ENCODE measurements around the gene ZNF516. TPM values are rescaled to one million over a fixed set of nuclear protein-coding genes. Genes with fewer than 3 reads are reported as not detected.

The ZNF516 gene
- total RNA-seq, 1 experiment from 2014 or later = 22.6 TPM

DNA sequence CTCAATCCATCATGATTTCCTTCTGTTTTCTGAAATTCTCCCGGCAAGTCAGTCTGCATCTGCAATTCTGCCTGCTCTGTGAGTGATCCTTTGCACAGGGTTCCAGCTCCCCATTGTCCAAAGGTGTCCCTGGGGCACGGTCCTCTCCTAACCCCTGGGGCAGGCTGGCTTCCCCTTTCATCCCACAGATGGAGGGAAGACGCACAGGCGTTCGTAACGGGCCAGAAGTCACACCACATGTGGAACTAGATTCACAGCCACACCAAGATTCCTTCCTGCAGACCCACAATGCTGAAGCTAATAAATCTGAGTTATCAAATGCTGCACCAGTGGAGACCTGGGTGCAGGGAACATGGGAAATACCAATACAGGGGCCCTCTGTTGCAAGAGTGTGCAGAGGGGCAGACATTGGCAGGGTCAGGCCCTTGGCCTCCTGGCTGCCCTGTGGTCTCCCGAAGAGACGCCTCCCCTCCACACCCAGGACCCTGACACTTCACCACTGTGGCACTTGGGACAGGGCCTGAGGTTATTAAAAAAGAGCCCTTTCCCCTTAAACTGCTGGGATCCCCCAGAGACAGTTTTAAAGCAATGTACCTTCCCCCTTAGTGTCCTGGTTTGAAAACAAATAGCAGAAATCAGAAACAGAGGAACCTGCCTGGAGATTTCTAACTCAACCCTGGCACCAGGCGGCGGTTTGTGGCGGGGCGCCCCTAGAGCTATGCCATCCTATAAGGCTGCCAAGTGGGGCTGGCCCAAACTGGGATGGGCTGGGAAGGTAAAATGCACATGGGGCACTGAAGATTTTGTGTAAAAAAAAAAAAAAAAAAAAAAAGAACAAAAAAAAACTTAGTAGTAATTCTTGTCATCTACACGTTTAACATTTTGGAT lies 15.4 kb downstream of the ZNF516 start:
- Histone ChIP-seq H3K18ac (ENCODE audit: insufficient read length, low read depth, low read length) (no peak overlapping the region), H2BK120ac (ENCODE audit: low read depth, low read length, poor library complexity, severe bottlenecking) (no peak overlapping the region), H4K5ac (ENCODE audit: insufficient read length, low read depth, low read length) (no peak overlapping the region), H3T11ph (ENCODE audit: low read length) (no peak overlapping the region), H3K56ac (ENCODE audit: insufficient read length, low read depth, low read length) (no peak overlapping the region), H3K14ac (ENCODE audit: insufficient read depth, low read length) (no peak overlapping the region), H4K8ac (replicated peaks; ENCODE audit: insufficient read length, low read depth, low read length) (no peak overlapping the region), H2BK15ac (ENCODE audit: low read depth, low read length) (no peak overlapping the region), H2BK12ac (ENCODE audit: insufficient read length, low read depth, low read length) (no peak overlapping the region), H3K27me3 (ENCODE audit: insufficient read depth, low read length) (no peaks in the 10 kb centered on the region), H3K9ac (ENCODE audit: extremely low read depth, insufficient read length, low read length) (no peak overlapping the region), H3K4me1 (ENCODE audit: insufficient read depth, low read length) (peaks cover 7% of the 10 kb centered on the region; the same call in 1 of the 2 replicates), H2BK20ac (ENCODE audit: low read depth, low read length, poor library complexity, severe bottlenecking) (no peak overlapping the region), H3K23ac (ENCODE audit: insufficient read length, low read depth, low read length) (no peak overlapping the region), H4K91ac (ENCODE audit: insufficient read length, low read depth, low read length) (no peak overlapping the region), H3K4ac (ENCODE audit: low read depth, low read length) (no peak overlapping the region), H4K20me1 (ENCODE audit: control insufficient read depth, insufficient read depth, insufficient read length) (no peaks in the 10 kb centered on the region), H3K27ac (ENCODE audit: insufficient read length, low read depth, low read length) (no peak overlapping the region), H2AK5ac (ENCODE audit: insufficient read length, low read length) (no peak overlapping the region), H2BK5ac (ENCODE audit: insufficient read length, low read length) (no peak overlapping the region), H3K79me1 (ENCODE audit: insufficient read depth, low read depth, low read length, poor library complexity, severe bottlenecking) (no peaks in the 10 kb centered on the region), H2AFZ (ENCODE audit: low read length) (no peak overlapping the region), H3K4me2 (ENCODE audit: insufficient read depth, insufficient read length, low read length) (no peak overlapping the region), H3K23me2 (ENCODE audit: insufficient read length, low read depth, low read length, poor library complexity, severe bottlenecking) (no peaks in the 10 kb centered on the region), H3K79me2 (ENCODE audit: insufficient read depth, low read length) (no peaks in the 10 kb centered on the region; the same call in 1 of the 2 replicates), H3K9me3 (ENCODE audit: control insufficient read depth, low read depth, low read length) (no peaks in the 10 kb centered on the region)
- DNase-seq = no peak
- Mint-ChIP-seq H3K27ac (no peak overlapping the region), H3K4me3 (no peak overlapping the region; a peak in 1 of 5 replicates), H3K9me3 (no peaks in the 10 kb centered on the region), H3K27me3 (ENCODE audit: low read depth) (no peaks in the 10 kb centered on the region), H3K36me3 (ENCODE audit: insufficient read depth in 1 of 3, low read depth in 3 of 3) (peaks cover 0 to 2% (median 0%) of the 10 kb centered on the region in 3 experiments; a peak in 2 of 7 replicates), H3K4me1 (peaks cover 23 to 27% of the 10 kb centered on the region in 2 experiments)
- TF ChIP-seq, protein P1, sequence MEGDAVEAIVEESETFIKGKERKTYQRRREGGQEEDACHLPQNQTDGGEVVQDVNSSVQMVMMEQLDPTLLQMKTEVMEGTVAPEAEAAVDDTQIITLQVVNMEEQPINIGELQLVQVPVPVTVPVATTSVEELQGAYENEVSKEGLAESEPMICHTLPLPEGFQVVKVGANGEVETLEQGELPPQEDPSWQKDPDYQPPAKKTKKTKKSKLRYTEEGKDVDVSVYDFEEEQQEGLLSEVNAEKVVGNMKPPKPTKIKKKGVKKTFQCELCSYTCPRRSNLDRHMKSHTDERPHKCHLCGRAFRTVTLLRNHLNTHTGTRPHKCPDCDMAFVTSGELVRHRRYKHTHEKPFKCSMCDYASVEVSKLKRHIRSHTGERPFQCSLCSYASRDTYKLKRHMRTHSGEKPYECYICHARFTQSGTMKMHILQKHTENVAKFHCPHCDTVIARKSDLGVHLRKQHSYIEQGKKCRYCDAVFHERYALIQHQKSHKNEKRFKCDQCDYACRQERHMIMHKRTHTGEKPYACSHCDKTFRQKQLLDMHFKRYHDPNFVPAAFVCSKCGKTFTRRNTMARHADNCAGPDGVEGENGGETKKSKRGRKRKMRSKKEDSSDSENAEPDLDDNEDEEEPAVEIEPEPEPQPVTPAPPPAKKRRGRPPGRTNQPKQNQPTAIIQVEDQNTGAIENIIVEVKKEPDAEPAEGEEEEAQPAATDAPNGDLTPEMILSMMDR (conservative IDR thresholded peaks at IDR 0.05) = no peak
- no CpG with 5 or more reads among the region's 13 CpGs for WGBS (ENCODE audit: extremely low coverage, insufficient read length, low lambda C conversion rate)

Measured in H9 (cell line).